GM21786 (cell line): ENCODE data around the gene IRF8.
"Not testable (repeated sequence)": the region's sequence is repeated elsewhere in the genome, so short reads cannot be mapped to it uniquely, and the experiment has no call there.

Experiments
- ATAC-seq: cut with Tn5 transposase; IDR thresholded peaks from one replicate; pipeline ENCODE4 v1.9.1; 2021; ENCODE audit not compliant: unreplicated experiment

IRF8 gene

DNA sequence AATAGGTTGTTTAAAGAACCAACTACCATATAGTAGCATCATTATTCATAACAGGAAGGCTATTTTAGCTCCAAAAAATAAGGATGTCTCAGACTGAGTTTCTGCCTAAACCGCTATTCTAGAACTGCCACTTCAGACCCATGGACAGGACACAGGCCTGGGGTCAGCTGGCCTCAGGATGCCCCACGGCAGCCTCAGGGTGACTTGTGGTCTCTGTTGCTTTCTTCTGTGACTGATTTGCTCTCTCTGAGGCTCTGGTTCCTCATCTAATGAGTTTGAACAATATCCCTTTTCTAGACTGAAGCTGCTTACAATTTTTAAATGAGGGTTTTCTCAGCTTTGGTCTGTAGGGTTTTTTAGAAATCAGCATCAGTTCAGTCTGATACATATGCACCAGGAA lies 31.8 kb upstream of the IRF8 start:
- ATAC-seq: no peak

DNA sequence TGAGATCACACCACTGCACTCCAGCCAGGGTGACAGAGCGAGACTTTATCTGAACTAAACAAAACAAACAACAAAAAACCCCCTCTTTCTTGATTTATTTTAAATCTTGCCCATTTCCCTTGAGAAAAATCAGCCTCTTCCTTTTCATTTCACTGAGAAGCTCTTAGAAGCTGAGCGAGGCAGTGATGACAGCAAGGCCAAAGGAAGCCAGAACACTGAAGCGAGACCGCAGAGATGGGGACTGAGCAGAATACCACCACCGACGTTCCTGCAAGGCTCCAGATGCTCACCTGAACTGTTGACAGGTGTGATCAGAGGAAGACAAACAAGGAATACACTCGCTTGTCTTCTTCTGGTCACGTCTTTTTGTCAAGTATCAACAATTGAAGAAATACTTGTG lies 30.5 kb upstream of the IRF8 start:
- ATAC-seq: no peak

DNA sequence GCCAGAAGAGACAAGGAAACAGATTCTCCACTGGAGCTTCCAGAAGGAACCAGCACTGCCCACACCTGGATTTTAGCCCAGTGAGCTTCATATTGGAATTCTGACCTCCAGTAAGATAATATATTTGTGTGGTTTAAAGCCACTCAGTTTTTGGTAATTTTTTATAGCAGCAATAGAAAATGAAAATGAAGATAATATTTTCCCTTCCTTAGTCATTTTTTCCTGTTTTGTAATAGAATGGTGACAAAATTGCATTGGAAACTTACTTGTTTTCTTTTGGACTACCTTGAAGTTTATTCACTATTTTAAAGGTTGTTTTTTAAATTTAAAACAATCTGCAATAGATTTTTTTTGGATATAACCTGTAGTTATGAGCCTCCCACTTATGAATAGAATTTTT lies 29.8 kb upstream of the IRF8 start:
- ATAC-seq: no peak

GRCh38 chr16:85869785-85870558 lies 29.0 kb upstream of the IRF8 start:
- no peak for ATAC-seq

DNA sequence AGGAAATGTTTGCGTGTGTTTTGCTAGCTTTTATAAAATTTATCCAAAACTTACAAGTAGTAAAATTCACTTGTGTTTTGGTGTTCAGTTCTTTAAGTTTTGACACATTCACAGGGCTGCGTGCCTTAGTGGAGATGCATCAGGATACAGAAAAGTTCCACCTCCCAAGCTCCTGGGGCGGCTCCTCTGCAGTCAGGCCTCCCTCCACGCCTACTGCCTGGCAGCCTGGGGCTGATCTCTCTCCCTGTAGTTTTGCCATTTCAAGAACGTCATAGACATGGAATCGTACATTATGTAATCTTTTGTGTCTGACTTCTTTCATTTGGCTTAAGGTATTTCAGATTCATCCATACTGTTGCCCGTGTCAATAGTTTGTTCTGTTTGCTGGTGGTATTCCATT lies 27.2 kb upstream of the IRF8 start:
- no peak for ATAC-seq

- ATAC-seq: no peak
These were observed 26.2 kb upstream of the IRF8 start for GRCh38 chr16:85872734-85873133.

- ATAC-seq: no peak
These were observed 25.8 kb upstream of the IRF8 start for GRCh38 chr16:85873153-85873552.

GRCh38 chr16:85874031-85874430 lies 24.9 kb upstream of the IRF8 start:
- not testable (repeated sequence) for ATAC-seq

- ATAC-seq: no peak
These were observed 20.6 kb upstream of the IRF8 start for GRCh38 chr16:85878407-85878806.

- no peak for ATAC-seq
These were observed 20.1 kb upstream of the IRF8 start for GRCh38 chr16:85878875-85879274.

- ATAC-seq: no peak
These were observed 19.4 kb upstream of the IRF8 start for GRCh38 chr16:85879549-85879948.

- peak; percentile 87 for ATAC-seq
These were observed 18.8 kb upstream of the IRF8 start for GRCh38 chr16:85879975-85880831.

GRCh38 chr16:85880861-85881260 lies 18.1 kb upstream of the IRF8 start:
- ATAC-seq: no peak

DNA sequence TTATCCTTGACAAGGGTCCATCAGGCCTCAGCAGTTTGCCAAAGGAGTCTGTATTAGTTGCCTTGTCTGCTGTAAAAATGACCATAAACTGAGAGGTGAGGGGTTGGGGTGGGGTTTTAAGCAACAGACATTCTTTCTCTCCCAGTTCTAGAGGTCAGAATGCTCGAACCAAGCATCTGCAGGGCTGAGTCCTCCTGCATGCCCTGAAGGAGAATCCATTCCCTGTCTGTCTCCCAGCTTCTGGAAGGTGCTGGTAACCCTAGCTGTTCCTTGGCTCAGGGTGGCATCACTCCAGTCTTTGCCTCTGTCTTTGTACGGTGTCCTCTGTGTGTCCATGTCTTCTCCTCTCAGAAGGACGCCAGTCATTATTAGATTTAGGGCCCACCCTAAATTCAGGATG lies 17.5 kb upstream of the IRF8 start:
- ATAC-seq: no peak

DNA sequence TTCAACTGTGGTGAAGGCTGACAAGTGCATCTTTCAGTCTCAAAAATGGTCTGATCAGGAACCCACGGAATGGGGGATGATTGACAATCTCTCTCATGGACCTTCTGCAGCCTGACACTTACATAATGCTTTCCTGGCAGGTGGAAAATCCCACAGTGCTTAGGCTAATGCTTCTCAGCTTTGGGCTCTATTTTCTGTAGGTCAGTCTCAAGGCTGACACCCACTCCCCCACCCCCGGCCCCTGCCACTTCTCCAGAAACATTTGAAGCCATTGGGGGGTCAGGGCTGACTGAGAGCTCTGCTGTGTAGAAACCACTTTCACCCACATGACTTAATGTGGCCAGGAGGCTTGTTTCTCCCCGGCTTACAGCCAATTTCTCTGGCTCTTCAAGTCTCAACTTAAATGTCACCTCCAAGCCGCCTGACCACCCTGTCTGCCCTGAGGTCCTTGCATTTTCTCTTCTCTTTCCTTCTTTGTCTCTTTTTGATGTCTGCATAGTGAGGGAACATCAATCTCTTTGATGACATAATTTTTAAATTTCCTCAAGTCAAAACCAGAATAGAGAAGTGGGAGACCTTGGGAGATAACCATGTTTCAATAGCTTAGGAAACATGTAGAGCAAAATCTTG lies 16.7 kb upstream of the IRF8 start:
- no peak for ATAC-seq

- no peak for ATAC-seq
These were observed 15.1 kb upstream of the IRF8 start for GRCh38 chr16:85883813-85884212.

DNA sequence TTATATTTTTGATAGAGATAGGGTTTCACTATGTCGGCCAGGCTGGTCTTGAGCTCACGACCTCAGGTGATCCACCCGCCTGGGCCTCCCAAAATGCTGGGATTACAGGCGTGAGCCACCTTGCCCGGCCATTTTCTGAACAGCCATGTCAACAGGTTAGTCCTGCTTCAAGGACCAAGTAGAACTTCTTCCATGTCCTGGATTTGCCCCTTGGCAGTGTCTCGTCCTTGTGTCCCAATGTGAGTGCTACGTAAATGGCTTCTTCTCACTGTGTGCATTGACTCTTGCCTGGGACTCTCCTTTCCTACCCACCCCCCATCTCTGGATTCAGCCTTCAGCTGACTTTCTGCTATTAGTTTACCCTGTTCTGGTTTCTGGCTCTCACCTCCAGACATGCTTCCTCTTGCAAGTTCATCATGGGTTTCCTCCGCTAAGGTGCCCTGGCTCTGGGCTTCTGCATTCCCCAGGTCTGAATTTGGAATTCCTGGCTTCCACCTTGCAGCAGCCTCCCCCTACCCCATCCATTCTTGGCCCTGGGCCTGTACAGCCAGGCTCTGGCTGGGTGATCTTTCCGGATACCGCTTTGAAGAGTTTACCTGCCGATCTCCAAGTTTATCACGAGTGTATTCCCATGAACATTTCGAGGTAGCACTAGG lies 14.0 kb upstream of the IRF8 start:
- ATAC-seq: no peak

DNA sequence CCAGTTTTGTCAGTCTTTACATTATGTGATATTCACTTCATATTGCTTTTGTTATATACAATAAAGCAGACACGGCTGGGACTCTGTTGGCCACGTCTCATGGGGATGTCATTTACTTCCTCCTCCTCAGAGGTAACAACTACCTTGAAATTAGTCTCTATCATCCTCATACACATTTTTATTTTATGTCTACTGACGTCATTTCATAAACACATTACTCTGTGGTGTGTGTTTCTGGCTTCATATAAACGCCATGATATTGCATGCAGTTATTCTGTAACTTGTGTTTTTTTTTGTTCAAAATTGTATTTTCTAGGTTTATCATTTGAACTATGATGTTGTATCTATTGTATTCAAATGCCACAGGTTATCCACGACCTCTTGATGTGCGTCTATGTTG lies 13.4 kb upstream of the IRF8 start:
- no peak for ATAC-seq

GRCh38 chr16:85888405-85889331 lies 10.3 kb upstream of the IRF8 start:
- peak; percentile 91 for ATAC-seq

GRCh38 chr16:85891033-85891775 lies 7.8 kb upstream of the IRF8 start:
- no peak for ATAC-seq
